GM18511 (cell line): ENCODE measurements around the gene SLC34A1.
"Not testable (repeated sequence)": the region's sequence is repeated elsewhere in the genome, so short reads cannot be mapped to it uniquely, and the experiment has no call there.

ENCODE experiments used
- ATAC-seq: cut with Tn5 transposase; IDR thresholded peaks from one replicate; pipeline ENCODE4 v1.9.1; 2021; ENCODE audit warnings: mild to moderate bottlenecking, moderate library complexity; ENCODE audit not compliant: unreplicated experiment

Gene SLC34A1

DNA sequence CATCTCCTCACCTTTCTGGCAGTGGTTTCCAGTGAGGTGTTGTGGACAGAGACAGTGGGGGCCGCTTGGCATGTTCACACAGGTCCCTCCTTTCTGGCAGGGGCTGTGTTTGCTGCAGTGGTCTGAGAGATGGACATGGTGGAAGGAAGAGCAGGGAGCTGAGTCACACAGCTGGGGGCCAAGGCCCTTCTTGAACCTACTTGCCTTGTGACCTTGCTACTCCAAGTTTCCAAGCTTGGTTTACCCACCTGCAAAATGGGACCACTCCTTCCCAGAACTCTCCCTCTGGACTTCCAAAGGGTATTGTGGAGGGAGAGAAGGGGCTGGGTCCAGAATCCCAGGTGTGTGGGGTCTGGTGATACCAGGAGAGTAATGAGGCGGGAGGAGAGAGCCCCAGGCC is 21.1 kb downstream of the SLC34A1 start:
- no peak for ATAC-seq

DNA sequence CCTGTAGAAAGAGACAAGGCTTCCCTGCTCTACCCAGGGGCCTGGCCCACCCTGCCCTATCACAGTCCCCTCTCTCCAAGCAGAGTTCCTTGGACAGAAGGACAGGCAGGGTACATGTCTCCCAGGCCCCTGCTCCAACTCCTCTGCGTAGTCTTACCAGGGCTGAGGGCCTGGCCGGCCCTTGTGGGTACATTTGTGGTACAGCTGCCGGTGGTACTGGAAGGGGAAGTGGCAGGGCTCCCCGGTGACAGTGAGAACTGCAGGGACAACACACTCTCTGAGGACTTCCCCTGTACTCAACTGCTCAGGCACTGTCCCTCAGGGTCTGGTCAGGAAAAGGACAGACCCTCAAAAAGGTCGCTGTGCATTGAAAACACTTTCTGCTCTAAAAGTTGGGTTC is 21.6 kb downstream of the SLC34A1 start:
- ATAC-seq, result no peak

DNA sequence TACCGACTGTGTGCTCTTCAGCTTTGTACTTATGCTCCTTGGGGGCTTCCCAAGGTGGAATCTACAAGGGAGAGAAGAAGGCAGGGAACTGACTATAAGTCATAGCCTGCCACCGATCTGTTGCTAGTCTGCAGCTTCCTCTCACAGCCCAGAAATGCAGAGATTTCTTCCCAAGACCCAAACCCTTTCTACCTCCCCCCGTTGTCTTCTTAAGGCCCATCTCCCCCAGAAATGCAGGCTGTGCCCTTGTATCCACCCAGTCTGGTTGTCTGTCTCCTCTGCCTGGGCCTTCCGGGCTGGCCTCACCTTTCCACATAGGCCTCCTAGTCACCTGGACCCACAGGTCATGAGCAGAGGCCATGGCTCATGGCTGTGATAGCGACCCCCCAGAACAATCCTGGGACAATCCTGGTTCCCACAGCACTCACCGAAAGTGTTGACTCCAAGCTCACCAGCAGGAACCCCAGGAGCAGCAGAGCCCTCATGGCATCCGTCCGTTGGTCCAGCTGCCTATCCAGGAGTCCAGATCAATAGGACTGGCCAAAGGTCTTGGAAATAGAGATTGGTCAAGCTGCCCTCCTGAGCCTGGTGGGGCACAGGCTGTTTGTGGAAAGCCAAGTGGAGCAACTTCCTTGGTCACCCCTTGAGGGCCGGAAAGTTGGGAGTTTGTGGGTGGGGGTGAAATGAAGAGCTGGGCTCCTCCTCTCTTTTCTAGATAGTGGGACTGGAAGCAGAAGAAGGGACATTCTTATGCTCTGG is 25.0 kb downstream of the SLC34A1 start, which contains the start of gene F12:
F12 (minus strand) TSS at position 522 of the 759 bp plus-strand sequence; CDS start at position 485, 37 bp downstream.
- ATAC-seq, result no peak

DNA sequence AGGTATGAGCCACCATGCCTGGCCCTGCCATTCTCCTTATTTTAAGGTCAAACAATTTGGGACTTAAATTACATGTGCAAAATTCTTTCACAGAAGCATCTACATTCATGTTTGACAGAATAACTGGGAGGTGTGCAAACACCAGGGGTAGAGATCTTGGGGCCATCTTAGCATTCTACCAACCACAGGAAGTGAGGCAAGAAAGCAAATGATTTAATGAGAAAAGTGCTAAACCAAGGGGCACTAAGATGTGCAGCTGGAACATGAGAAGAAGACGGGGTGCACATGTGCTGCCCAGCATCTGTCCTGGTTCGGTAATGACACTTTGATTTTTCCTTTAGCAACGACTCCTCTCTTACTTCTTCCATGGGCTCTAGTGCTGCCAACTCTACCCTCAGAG is 26.3 kb downstream of the SLC34A1 start:
- no peak for ATAC-seq

DNA sequence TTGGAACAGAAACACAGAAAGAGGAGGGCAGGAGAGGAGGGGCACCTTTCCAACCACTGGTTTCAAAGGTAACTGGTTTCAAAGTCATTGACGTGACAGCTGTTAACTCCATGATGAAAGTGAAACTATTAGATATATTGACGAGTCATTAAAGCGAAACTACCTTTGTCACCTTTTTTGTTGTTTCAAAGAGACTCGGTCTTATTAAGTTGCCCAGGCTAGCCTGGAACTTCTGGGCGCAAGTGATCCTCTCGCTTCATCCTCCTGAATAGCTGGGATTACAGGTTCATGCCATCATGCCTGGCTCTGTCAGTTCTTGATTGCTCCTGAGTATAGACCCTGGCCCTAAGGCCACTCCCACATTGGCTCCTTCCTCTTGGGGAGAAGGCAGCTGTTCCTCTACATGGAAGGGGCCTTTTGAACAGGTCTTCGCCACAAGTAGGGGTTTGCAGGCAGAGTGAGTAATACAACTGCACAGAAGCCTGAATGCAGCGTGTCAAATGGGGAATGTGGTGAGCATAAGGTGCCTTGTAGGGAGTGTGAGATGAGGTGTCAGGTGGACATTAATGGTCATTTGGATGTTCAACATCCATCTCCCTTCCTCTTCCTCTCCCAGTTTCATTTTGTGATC is 28.5 kb downstream of the SLC34A1 start:
- peak; percentile 81 for ATAC-seq

DNA sequence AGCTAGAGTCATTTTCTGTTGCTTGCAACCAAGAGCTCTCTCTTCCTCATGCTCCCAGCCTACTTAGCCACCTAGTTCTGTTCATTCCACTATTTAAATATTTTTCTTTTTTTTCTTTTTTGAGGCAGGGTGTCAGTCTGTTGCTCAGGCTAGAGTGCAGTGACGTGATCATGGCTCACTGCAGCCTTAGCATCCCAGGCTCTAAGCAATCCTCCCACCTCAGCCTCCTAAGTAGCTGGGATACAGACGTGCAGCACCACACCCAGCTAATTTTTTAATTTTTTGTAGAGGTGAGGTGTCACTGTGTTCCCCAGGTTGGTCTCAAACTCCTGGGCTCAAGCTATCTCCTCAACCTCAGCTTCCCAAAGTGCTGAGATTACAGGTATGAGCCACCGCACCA is 30.2 kb downstream of the SLC34A1 start:
- no peak for ATAC-seq

DNA sequence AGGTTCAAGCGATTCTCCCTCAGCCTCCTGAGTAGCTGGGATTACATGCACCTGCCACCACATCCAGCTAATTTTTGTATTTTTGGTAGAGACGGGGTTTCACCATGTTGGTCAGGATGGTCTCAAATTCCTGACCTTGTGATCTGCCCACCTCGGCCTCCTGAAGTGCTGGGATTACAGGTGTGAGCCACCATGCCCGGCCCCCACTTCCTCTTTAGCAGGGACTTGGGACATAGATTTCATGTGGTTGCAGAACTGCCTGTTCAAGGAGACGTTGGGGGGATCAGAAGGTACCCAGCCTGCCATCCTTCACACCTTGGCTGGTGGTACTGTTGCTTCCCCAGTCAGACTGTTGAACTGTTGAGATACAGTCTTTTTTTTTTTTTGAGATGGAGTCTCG is 32.8 kb downstream of the SLC34A1 start:
- ATAC-seq, result not testable (repeated sequence)

DNA sequence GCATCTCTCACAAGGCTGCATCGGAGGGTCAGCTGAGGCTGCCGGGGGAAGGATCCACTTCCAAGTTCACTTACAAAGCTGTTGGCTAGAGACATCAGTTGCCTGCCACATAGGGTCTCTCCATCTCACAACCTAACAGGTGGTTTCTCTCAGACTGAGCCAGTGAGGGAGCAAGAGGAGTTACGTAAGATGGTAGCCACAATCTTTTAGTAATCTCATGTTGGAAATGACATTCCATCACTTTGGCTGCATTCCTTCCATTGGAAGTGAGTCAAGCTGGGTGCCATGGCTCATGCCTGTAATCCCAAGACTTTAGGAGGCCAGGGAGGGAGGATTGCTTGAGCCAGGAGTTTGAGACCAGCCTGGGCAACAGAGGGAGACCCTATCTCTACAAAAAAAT is 34.8 kb downstream of the SLC34A1 start:
- ATAC-seq, result no peak

DNA sequence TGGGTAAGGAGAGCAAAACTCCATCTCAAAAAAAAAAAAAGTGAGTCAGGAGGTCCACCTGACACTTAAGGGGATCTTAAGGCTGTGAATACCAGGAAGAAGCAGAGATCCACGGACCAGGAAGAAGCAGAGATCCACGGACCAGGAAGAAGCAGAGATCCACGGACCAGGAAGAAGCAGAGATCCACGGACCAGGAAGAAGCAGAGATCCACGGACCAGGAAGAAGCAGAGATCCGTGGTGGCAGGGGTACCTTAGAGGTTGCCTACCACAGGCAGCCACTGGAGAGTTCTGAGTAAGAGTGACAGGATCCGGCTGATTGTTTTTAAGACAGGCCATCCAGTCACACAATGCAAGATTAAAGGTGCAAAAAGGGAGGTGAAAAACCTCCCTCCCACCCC is 36.2 kb downstream of the SLC34A1 start:
- not testable (repeated sequence) for ATAC-seq

DNA sequence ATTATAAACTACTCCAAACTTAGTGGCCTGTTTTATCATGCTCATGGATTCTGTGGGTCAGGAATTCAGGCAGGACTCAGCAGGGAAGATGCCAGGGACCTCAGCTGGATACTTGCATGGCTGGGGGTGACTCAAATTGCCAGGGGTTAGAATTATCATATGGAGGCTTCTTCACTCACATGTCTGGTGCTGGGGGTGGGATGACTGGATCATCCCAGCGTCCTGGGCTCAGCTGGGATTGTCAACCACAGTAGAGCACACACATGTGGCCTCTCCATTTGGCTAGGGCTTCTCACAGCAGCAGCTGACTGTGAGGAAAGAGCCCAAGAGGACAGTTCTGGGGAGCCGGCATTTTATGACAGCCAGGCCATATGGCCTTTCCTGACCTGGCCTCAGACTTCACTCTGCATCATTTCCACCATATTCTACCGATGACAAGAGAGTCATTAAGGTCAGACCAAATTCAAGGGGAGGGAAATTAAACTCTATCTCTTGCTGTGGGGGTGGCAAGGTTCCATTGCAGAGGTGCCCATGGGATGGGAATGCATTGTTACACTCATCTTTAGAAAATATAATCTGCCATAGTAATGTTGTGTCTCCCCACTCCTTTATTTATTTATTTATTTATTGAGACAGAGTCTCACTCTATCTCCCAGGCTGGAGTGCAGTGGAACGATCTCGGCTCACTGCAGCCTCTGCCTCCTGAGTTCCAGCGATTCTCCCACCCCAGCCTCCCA is 37.0 kb downstream of the SLC34A1 start:
- no peak for ATAC-seq

DNA sequence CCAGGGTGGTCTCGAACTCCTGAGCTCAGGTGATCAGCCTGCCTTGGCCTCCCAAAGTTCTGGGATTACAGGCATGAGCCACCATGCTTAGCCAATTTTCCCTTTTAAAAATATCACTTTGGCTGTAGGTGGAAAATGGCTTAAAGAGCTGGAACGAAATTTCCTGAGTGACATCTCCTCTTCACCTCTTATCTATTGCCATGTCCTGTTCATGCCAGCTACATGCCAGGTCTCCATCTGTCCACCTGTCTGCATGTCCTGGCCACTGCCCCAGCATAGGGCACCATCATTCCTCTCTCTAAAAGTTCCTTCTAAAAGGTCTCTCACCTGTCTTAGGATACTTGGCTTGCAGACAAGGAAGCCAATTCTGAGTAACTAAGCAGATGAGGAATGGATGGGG is 39.4 kb downstream of the SLC34A1 start:
- ATAC-seq, result no peak

DNA sequence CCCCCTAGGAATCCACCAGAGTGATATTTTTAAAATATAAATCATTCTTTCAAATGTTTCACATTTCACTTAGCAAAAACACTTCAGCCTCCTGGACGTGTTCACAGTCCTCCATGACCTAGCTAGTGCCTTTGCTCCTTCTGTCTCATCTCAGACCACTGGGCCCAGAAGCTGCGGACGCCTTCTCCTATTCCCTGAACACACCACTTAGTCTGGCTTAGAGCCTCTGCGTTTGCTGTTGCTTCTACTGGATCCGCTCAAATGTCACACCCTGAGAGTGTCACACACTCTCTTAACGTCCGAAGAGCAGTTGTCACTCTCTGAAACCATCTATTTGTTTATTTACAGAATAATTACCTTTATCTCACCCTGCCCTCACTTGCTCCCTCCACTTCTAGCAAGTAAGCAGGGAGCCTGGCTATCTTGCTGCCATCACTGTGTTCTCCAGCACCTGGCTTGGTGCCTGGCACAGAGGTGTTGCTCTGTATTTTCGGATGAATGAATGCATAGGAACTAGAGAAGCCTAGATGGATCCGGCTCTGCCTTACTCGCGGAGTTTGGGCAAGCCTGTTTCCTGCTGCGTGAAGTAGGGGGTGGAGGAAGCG is 41.1 kb downstream of the SLC34A1 start:
- no peak for ATAC-seq

DNA sequence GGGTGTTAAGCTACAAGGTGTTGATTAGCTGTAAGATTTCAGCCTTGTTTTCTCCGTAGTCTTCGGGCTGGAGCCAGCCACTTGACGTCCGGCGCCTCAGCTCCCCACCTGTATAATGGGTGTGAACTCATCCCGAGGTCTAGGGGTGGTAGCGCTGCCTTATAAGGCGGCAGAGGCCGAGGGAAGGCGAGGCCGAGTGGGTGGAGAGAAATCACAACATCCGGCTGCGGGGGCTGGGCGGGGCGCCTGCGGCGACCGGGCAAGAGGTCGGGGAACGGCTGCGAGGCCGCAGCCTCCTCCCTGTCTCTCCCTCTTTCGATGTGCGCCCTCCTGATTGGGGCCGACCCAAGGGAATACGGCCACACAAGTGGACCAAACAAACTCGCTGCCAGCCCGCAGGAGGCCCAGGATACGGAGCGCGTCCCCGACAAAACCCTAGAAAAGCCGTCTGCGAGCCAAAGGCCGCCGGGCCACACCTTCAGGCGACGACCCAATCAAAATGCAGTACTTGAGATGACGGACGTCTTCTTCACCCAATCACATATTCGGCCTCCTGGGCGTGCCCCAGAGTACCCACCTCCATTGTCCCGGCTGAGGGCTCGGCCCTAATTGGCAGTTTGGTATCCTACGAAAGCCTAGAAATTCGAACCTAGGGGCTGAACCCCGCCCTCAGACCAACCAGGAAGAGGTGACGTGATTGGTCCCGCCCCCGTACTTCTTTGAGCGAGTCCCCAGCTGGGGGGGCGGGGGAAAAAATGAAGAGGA is 41.7 kb downstream of the SLC34A1 start:
- peak; percentile 81 for ATAC-seq

DNA sequence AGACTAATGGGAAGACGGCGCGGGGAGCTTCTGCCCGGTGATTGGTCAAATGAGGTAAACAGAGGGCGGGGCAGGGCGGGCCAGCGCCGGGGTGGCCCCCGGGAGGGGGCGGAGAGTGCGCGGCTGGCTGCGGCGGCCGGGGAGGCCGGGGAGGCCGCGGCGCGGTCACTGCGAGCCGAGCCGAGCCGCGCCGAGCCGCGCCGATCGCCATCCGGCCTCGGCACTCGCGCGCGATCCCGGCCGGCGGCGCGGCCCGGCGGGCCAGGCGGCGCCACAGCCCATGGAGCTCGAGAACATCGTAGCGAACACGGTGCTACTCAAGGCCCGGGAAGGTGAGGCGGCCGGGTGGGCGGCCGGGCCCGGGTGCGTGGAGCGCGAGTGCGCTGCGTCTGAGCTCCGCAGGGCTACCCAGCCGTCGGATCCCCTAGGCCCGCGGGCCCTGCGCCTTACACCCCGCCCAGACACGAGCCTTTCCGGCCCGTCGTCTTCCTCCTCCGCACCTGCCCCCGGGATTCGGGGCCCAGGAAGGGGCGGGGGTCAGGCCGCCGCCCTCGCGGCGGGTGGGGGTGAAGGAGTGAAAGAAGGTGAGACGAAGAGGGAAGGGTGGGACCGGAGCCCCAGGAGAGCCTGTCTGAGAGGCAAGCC is 42.5 kb downstream of the SLC34A1 start, which contains the start of gene GRK6:
GRK6 (plus strand) TSS at position 111 of the 645 bp plus-strand sequence; CDS start at position 281, 170 bp downstream.
- ATAC-seq, result peak; percentile 7

DNA sequence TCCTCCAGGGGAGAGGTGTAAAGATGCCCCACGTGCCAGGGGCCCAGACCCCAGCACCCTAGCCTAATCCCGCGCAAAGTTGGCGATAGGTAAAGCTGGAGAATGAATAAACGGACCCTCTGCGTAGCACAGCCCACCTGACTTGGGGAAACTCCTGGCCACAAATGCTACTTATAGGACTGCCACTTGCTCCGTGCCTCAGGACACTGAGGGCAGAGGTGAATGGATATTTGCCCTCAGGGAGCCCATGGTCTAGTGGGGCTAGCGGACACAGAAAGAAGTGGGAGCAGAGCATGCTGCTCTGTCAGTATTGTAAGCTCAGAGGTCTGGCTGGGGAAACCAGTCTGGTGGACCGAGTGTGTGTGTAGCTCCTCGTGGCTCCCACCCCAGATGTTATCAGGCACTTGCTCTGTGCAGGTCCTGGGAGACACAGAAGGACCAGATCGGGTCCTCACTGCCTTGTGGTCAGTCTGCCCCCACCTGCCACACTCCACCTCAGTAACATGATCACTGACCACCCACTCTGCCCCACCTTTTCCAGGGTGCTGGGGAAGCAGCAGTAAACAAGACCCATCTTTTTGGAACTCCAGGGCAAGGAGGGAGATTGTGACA is 43.1 kb downstream of the SLC34A1 start:
- no peak for ATAC-seq

DNA sequence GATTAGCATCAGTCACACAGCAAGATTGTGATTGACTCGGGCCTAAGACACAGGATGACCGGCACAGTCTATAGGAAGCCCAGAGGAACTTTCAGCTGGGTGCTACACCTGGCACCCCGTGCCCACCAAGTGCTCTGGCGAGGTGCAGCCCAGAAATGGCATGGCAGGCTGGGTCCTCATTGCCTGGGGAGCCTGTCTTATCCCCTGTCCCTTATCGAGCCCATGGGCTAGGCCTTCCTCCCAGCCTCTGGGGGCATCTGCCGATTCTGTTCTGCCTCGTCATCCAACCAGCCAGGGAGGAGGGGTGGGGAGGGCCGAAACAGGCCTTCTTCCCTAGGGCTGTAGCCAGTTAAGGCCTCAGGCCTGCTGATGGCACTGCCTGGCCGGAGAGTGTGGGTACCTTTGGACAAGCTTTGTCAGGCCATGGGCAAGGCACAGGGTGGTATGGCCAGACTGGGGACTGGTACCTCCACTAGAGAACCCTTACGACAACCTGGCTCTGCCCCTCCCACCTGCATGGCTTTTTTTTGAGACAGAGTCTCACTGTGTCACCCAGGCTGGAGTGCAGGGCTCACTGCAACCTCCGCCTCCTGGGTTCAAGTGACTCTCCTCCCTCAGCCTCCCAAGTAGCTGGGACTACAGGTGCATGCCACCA is 43.8 kb downstream of the SLC34A1 start:
- ATAC-seq, result no peak

DNA sequence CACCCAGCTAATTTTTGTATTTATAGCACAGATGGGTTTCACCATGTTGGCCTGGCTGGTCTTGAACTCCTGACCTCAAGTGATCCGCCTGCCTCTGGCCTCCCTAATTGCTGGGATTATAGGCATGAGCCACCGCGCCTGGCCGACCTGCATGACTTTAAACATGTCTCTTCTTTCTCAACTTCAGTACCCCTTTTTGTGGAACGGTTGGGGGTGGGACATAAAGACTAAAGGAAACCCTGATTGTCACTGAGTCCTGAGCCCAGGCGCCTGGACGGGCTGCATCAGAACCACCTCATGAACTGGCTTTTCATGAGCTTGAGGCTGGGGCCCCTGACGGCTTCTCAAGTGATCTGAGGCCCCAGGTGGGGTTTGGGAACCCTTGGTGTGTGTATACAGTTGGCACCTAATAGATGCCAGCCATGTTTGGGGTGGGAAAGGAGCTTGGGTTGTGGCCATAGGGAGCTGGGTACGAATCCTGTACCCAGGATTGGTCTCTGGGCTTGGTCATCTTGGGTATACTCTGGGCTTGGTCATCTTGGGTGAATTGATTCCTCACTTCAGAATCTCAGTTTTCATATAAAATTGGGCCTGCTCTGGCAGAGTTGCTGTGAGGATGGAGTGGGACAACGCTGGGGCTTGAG is 44.5 kb downstream of the SLC34A1 start:
- no peak for ATAC-seq

DNA sequence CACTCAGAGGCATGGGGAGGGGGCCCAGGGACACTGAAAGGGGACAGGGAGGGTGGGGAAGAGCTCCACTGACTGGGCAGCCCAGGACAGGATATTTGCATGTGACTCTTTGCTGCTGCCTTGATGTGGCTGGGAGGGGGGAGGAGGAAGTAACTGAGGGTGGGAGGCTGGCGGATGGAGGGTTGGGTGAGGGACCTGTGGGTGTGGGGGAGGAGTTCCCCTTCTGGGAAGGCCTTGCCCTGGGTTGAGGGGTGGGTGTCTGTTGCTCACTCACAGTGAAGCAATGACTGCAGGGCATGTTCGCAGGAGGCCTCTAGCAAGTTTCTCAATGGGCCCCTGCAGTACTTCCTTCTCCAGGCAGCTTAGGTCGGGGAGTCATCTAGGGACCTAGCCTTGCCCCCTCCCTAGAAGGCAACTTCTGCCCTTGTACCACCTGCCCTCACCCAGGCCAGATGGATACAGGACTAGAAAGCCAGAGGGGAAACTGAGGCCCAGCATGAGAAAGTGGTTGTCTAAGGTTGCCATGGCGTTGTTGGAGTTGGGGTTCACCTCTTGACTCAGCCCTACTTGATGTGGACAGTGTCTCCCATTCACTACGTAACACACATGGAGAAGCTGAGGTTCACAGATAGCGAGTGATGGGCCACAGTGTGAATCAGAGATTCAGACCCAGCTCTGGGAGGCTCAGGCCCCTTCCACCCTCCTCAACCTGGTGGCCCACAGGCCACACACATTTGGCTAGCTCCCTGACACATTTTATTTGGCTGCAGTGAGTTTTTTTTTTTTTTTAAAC is 45.2 kb downstream of the SLC34A1 start:
- ATAC-seq, result no peak
